A673 (cell line): ENCODE results near the gene ITPR1. TPM values are rescaled to one million over a fixed set of nuclear protein-coding genes. Genes with fewer than 3 reads are reported as not detected.

ENCODE experiments used
- BruUV-seq: library from RNA; stranded (reverse); fragments of 400-500 nt; replicated peaks from 2 replicates; lab custom pipeline; 2021; lab: Mats Ljungman, UMichigan
- CTCF ChIA-PET: fragments of 300-600 bp; sonication (Branson Sonifier 250); formaldehyde crosslinking; loops from one replicate; lab custom pipeline; 2022; ENCODE audit warnings: antibody characterized with exemption; lab: Charles Lee
- POLR2A ChIA-PET: fragments of 300-600 bp; sonication (Branson Sonifier 250); formaldehyde crosslinking; loops from one replicate; lab custom pipeline; 2022; ENCODE audit warnings: antibody characterized with exemption; ENCODE audit not compliant: low non-redundant PET; lab: Charles Lee
- DNase-seq: peaks from one replicate; pipeline ENCODE4 v3.0.0-alpha.2; 2015; ENCODE audit warnings: low spot score
- H3K27ac ChIP-seq: fragments of 200-600 bp; sonication (generic); 2 replicates; pipeline ENCODE4 v1.5.1; 2016; ENCODE audit warnings: mixed run types, low read depth, mild to moderate bottlenecking, mixed read lengths, antibody characterized with exemption, low read length; ENCODE audit not compliant: poor library complexity, severe bottlenecking
- H3K27me3 ChIP-seq: fragments of 200-600 bp; sonication (generic); replicated peaks from 2 replicates; pipeline ENCODE4 v1.6.1; 2017; ENCODE audit warnings: mixed run types, low read depth, mild to moderate bottlenecking, mixed read lengths, antibody characterized with exemption, low read length; ENCODE audit not compliant: insufficient read depth, poor library complexity
- H3K36me3 ChIP-seq: fragments of 200-600 bp; sonication (generic); 2 replicates; pipeline ENCODE4 v1.6.1; 2016; ENCODE audit warnings: mixed run types, mild to moderate bottlenecking, mixed read lengths, antibody characterized with exemption, low read length; ENCODE audit not compliant: insufficient read depth, poor library complexity, severe bottlenecking
- H3K4me1 ChIP-seq: fragments of 200-600 bp; sonication (generic); 2 replicates; pipeline ENCODE4 v1.6.1; 2017; ENCODE audit warnings: mixed run types, mild to moderate bottlenecking, mixed read lengths, antibody characterized with exemption, low read length; ENCODE audit not compliant: insufficient read depth, poor library complexity, severe bottlenecking
- H3K4me3 ChIP-seq: fragments of 200-600 bp; sonication (generic); 2 replicates; pipeline ENCODE4 v1.5.1; 2016; ENCODE audit warnings: low read depth, mixed run types, mild to moderate bottlenecking, mixed read lengths, low read length; ENCODE audit not compliant: poor library complexity, severe bottlenecking
- H3K9me3 ChIP-seq: fragments of 200-600 bp; sonication (generic); 2 replicates; pipeline ENCODE4 v1.6.1; 2016; ENCODE audit warnings: mixed run types, low read depth, mild to moderate bottlenecking, mixed read lengths, antibody characterized with exemption, low read length; ENCODE audit not compliant: poor library complexity, severe bottlenecking
- EZH2 ChIP-seq: fragments of 200-600 bp; sonication (generic); IDR thresholded peaks from 2 replicates; pipeline ENCODE4 v1.6.1; 2017; ENCODE audit warnings: borderline replicate concordance, low read depth, mild to moderate bottlenecking, mixed read lengths, antibody characterized with exemption, low read length; ENCODE audit not compliant: poor library complexity, severe bottlenecking
- intact Hi-C: fragments of 100-400 bp; cut with micrococcal nuclease; formaldehyde crosslinking; loops from one replicate; pipeline ENCODE4 v1.10.0; 2022; ENCODE audit not compliant: unreplicated experiment
- total RNA-seq: library from RNA; stranded (reverse); gene quantifications from 2 replicates; pipeline ENCODE4 v1.2.3, GENCODE V29; 2021
- TF ChIP-seq, protein P1 (sequence below): fragments of 300-800, 200-600 bp; sonication (generic); conservative IDR thresholded peaks from 2 replicates; pipeline ENCODE4 v1.5.1; 2017; ENCODE audit warnings: low read depth, mild to moderate bottlenecking, antibody characterized with exemption, low read length, moderate library complexity, mixed read lengths

The ITPR1 gene
- total RNA-seq, 1 experiment from 2014 or later: 8.6 TPM

DNA sequence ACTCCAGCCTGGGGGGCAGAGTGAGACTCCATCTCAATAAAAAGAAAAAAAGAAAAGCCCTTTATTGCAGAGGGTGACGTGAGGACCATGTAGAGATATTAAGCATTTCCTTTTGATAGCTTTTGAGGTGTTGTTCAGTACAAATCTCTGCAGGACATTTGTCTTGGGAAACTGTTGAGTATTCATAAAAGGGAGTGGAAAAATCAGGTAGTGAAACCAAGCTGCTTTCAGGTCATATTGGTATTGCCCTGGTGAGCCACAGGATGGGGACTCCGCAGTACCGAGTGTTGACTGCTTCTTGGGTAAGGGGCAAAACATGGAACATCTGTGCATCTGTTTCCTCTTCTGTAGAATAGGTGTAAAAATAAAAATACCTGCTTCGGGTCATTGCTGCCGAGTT, 9.9 kb downstream of the ITPR1 start:
- no TSS peak for BruUV-seq
- intact Hi-C loops: no loop called here
- CTCF ChIA-PET: no interaction called here
- no peaks in the 10 kb centered on the region for H3K4me1 ChIP-seq
- H3K36me3 ChIP-seq: no peaks in the 10 kb centered on the region
- H3K9me3 ChIP-seq: no peaks in the 10 kb centered on the region
- POLR2A ChIA-PET: no interaction called here
- no peak overlapping the region for H3K27ac ChIP-seq
- TF ChIP-seq, protein P1, sequence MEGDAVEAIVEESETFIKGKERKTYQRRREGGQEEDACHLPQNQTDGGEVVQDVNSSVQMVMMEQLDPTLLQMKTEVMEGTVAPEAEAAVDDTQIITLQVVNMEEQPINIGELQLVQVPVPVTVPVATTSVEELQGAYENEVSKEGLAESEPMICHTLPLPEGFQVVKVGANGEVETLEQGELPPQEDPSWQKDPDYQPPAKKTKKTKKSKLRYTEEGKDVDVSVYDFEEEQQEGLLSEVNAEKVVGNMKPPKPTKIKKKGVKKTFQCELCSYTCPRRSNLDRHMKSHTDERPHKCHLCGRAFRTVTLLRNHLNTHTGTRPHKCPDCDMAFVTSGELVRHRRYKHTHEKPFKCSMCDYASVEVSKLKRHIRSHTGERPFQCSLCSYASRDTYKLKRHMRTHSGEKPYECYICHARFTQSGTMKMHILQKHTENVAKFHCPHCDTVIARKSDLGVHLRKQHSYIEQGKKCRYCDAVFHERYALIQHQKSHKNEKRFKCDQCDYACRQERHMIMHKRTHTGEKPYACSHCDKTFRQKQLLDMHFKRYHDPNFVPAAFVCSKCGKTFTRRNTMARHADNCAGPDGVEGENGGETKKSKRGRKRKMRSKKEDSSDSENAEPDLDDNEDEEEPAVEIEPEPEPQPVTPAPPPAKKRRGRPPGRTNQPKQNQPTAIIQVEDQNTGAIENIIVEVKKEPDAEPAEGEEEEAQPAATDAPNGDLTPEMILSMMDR: no peak
- TF ChIP-seq EZH2: no peak
- H3K27me3 ChIP-seq: no peaks in the 10 kb centered on the region
- DNase-seq: no peak
- no peak overlapping the region for H3K4me3 ChIP-seq

DNA sequence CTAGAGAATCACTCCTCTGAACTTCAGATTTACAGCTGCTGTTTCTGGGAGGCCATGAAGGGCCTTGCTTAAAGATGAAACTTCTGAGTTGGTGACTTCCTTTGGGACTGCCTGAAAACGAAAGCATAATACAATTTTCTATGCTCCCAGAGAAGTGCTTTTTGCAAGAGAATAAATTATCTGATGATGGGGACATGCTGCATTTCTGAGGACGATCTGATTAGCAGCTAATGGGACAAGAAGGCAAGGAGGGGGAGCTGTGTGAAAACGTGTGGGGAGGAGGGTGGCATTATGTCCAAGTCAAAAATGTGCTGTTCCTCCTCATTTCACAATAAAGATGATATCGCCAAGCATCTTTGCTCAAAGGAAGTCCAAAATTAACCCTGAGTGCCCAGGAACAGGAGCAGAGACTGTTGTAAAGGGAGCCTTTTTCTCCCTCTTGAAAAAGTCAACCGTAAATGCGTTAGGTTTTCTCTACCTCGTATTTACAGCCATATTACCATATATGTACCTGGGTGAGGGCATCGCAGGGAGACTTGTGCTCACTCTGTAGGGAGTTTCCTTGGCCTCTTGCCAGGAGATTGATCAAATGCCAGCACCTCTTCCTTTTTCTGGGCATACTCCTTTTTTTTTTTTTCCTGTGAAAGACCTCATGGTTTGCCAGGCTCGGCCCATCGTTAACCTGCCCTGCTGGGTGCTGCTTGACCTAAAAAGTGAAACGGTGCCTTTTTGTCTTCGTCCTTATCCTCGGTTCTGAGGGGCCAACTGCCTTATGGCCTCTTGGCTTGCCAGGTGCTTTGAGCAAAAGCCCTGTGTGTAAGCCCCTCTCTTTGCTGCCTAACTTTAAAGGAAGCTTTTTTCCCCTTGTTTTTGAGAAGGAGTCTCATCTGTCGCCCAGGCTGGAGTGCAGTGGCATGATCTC, 11.5 kb downstream of the ITPR1 start:
- intact Hi-C loops: no loop called here
- no peaks in the 10 kb centered on the region for H3K36me3 ChIP-seq
- TF ChIP-seq EZH2: no peak
- TF ChIP-seq, protein P1: no peak
- no peak overlapping the region for H3K27ac ChIP-seq
- peaks cover 3% of the 10 kb centered on the region for H3K4me1 ChIP-seq
- no peaks in the 10 kb centered on the region for H3K27me3 ChIP-seq
- ChIA-PET POLR2A (no interaction called here), CTCF (no interaction called here)
- DNase-seq: peak; percentile 18
- no TSS peak for BruUV-seq
- H3K4me3 ChIP-seq: no peak overlapping the region
- no peaks in the 10 kb centered on the region for H3K9me3 ChIP-seq

DNA sequence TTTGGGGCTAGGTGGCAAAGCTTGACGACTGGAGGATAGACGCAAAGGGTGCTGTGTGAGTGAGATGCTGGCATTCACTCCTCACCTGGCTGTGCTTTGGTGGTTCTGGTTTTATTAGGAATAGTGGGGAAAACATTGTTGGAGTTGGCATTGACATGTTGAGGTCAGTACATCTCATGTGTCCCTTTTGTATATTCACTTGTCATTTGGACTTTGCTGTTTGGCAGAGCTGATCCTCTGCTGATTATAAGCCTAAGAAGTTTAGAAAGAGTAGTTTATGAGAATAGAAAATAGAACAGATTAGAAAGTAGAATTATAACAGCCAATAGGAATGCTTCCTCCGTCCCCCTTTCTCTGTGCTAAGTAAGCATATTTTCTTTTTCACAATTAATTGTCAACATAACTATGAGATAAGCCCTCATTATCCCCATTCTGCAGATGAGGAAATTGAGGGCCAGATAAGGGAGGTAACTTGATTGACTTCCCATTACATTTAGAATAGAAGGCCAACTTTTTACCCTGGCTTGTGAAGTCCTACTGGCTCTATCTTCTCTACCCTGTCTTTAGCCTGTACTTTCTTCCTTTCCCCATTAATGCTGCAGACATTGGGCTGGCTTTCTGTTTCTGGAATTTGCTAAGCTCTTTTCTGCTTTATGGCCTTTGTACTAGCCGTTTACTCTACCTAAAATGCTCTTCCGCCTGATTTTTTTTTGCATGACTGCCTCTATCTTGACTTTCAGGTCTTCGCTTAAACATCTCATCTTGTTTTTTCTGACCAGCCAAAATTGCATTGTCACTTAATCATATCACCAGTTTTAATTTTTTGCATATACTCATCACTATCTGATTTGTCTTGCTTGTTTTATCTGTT, 12.8 kb downstream of the ITPR1 start:
- ChIA-PET CTCF (no interaction called here), POLR2A (no interaction called here)

More for the DNA sequence above, 12.8 kb downstream of the ITPR1 start:
- TF ChIP-seq EZH2: no peak
- TF ChIP-seq, protein P1: no peak
- Histone ChIP-seq H3K36me3 (no peaks in the 10 kb centered on the region), H3K4me1 (peaks cover 3% of the 10 kb centered on the region), H3K9me3 (no peaks in the 10 kb centered on the region), H3K27ac (no peak overlapping the region), H3K4me3 (no peak overlapping the region), H3K27me3 (no peaks in the 10 kb centered on the region)
- DNase-seq: no peak
- no TSS peak for BruUV-seq
- intact Hi-C loops: no loop called here
